Spinal cord (tissue), 10 donors: Measurements from ENCODE around the gene PLEKHM2. TPM values are rescaled to one million over a fixed set of nuclear protein-coding genes. Genes with fewer than 3 reads are reported as not detected.

Experiments used
- DNase-seq, 6 donors: peaks; one replicate each; pipeline versions ENCODE4 v3.0.0 to v3.0.0-alpha.2; 2013 to 2015; ENCODE audit warnings: low spot score in 6 of 6, low read depth in 4 of 6
- H3K27ac ChIP-seq: one replicate; pipeline ENCODE4 v1.5.1; 2013; ENCODE audit warnings: low read depth, low read length, control low read depth
- H3K27me3 ChIP-seq: one replicate; pipeline ENCODE4 v1.6.1; 2013; ENCODE audit warnings: low read length; ENCODE audit not compliant: control insufficient read depth, insufficient read depth
- H3K36me3 ChIP-seq: one replicate; pipeline ENCODE4 v1.6.1; 2013; ENCODE audit warnings: low read length; ENCODE audit not compliant: control insufficient read depth, insufficient read depth
- H3K4me1 ChIP-seq: one replicate; pipeline ENCODE4 v1.6.1; 2013; ENCODE audit warnings: low read length; ENCODE audit not compliant: control insufficient read depth, insufficient read depth
- H3K4me3 ChIP-seq: one replicate; pipeline ENCODE4 v1.5.1; 2013; ENCODE audit warnings: low read depth, low read length, control low read depth
- H3K9me3 ChIP-seq: one replicate; pipeline ENCODE4 v1.6.1; 2013; ENCODE audit warnings: low read length; ENCODE audit not compliant: control insufficient read depth, insufficient read depth
- WGBS: methylation state at CpG from one replicate; pipeline ENCODE4 v1.1.5; 2013; ENCODE audit warnings: missing lambda C conversion rate; ENCODE audit not compliant: insufficient coverage; 5-methylcytosine and 5-hydroxymethylcytosine counted together
- polyA plus RNA-seq, 2 donors: library from polyadenylated mRNA; unstranded; fragments of 120-200 nt; gene quantifications; one replicate each; pipeline ENCODE4 v1.2.1, GENCODE V29; 2013; ENCODE audit not compliant: insufficient read length in 2 of 2
- total RNA-seq, 2 donors: library from RNA; depleted of rRNA in 1 of 2; stranded (reverse); fragments of 120-200 nt in 1 of 2; fragments of >200 nt in 1 of 2; gene quantifications; one replicate each; pipeline versions ENCODE4 v1.2.3 to v1.2.4, GENCODE V29; 2013 to 2014
- donor health status: healthy.

The PLEKHM2 gene
- total and polyA plus RNA-seq, 4 donors, result 27.5 to 66.8 (median 51.1) TPM

DNA sequence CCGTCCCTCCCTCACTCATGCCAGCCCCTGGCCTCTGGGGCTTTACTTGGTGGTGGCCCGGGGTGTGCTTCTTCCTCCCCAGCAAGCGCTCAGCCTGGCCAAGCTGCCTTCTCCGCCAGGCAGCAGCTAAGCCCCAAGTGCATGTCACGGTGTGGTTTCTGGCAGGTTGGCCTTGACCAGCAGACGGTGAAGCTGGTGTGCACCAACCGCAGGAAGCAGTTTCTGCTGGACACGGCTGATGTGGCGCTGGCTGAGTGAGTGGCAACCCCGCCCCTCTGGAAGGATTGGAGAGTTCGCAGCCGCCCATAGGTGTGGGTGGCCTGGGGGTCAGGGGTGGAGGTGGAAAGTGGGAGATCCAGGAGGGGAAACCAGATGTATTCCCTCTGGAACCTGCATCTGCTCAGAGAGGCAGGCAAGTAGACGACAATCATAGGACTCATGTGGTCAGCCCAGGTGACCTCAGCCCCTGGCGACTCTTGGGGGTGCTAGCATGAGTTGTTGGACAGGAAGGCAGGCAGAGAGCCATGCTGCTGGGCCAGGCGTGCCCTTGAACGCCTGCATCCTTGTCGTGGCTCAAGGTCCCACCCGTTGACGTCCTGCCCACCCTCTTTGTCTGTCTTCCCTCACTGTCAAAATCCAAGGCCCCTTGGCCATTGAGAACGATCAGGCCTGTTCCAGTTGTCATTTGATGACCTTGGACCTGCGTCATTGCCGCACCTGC, 45.0 kb downstream of the PLEKHM2 start:
- WGBS, result 93% methylated on average over 19 of the region's 22 CpGs
- no peak overlapping the region for H3K4me3 ChIP-seq
- H3K36me3 ChIP-seq, result peaks cover 100% of the 10 kb centered on the region
- H3K4me1 ChIP-seq, result no peaks in the 10 kb centered on the region
- no peak overlapping the region for H3K27ac ChIP-seq
- no peak for DNase-seq
- H3K9me3 ChIP-seq, result no peaks in the 10 kb centered on the region
- H3K27me3 ChIP-seq, result no peaks in the 10 kb centered on the region

DNA sequence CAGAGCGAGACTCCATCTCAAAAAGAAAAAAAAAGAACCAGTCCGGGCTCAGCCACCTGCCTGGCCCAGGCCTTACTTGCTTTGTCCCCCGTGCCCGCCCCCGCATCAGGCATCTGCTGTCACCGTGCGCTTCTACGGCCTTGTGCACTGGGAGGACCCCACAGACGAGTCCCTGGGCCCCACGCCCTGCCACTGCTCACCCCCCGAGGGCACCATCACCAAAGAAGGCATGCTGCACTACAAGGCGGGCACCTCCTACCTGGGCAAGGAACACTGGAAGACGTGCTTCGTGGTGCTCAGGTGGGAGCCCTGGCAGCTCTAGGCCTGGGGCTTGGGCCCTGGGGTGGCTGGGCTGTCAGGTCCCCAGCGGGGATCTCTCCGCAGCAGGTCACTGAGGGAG, 46.3 kb downstream of the PLEKHM2 start:
- DNase-seq, result no peak
- Histone ChIP-seq H3K9me3 (no peaks in the 10 kb centered on the region), H3K4me1 (no peaks in the 10 kb centered on the region), H3K27ac (no peak overlapping the region), H3K27me3 (no peaks in the 10 kb centered on the region), H3K36me3 (peaks cover 100% of the 10 kb centered on the region), H3K4me3 (no peak overlapping the region)
- 95% methylated on average over 16 of the region's 16 CpGs for WGBS

DNA sequence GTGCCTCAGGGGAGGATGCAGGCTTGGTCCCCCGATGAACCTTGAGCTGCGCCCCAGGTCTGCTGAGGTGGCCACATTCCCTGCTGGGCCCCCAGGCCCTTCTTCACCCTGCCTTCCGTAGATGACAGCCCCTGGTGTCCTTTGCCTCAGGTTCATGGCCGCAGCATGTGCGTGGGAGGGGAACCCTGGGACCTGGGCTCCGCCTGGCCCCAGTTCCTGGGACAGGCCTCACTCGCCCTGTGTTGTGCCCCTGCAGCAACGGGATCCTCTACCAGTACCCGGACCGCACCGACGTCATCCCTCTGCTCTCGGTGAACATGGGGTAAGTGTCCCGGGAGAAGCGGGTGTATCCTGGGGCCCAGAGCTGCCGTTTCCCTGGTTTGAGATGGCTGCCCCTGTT, 46.8 kb downstream of the PLEKHM2 start:
- Histone ChIP-seq H3K27ac (no peak overlapping the region), H3K4me3 (no peak overlapping the region), H3K4me1 (no peaks in the 10 kb centered on the region), H3K27me3 (no peaks in the 10 kb centered on the region), H3K9me3 (no peaks in the 10 kb centered on the region), H3K36me3 (peaks cover 99% of the 10 kb centered on the region)
- no peak for DNase-seq
- 95% methylated on average over 16 of the region's 16 CpGs for WGBS

DNA sequence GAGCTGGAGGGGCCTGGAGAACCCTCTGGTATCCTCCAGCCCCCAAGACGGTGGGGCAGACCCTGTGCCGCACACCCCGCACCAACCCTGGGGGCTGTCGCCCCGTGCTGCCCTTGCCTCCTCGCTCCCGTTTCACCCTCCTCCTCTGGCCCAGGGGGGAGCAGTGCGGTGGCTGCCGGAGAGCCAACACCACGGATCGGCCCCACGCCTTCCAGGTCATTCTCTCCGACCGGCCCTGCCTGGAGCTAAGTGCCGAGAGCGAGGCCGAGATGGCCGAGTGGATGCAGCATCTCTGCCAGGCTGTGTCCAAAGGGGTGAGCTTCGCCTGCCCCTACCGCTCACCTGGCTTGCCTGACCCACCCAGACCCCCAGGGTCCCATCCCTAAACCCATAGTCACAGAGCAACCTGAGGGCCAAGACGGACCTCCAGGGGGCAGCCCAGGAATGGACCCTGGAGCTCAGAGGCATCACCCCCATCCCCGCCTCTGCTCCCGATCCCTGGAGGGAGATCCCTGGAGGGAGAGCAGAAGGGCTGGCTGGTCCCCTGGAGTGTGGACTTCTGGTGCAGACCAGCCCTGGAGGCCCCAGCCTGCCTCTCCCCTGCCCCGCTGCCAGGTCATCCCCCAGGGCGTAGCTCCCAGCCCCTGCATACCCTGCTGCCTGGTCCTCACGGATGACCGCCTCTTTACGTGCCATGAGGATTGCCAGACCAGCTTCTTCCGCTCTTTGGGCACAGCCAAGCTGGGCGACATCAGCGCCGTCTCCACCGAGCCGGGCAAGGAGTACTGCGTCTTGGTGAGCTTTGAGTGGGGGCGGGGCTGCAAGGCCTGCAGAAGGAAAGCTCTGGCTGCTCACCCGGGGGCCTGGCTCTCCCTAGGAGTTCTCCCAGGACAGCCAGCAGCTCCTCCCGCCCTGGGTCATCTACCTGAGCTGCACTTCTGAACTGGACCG, 47.9 kb downstream of the PLEKHM2 start:
- Histone ChIP-seq H3K4me1 (no peaks in the 10 kb centered on the region), H3K4me3 (no peak overlapping the region), H3K27me3 (no peaks in the 10 kb centered on the region), H3K36me3 (peaks cover 99% of the 10 kb centered on the region), H3K9me3 (no peaks in the 10 kb centered on the region), H3K27ac (no peak overlapping the region)
- WGBS, result 94% methylated on average over 37 of the region's 39 CpGs
- DNase-seq, result no peak

DNA sequence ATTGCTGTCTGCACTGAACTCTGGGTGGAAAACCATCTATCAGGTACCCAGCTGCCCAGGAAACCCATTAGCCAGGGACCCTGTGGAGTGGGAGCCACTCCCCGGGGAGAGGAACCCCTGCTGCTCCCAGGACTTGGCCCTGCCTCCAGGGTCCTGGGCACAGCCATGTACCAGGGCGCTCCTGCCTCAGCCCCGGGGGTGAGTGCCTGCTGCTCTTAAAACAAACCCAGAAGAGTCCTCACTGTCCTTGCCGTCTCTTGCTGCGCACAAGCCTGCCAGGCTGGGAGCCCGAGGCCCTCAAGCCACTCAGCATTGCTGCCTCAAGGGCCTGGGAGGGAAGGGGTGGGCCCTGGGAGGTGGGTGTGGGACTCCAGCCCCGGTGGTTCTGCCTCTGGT, 48.6 kb downstream of the PLEKHM2 start:
- Histone ChIP-seq H3K36me3 (peaks cover 97% of the 10 kb centered on the region), H3K4me1 (no peaks in the 10 kb centered on the region), H3K4me3 (no peak overlapping the region), H3K9me3 (no peaks in the 10 kb centered on the region), H3K27me3 (no peaks in the 10 kb centered on the region), H3K27ac (no peak overlapping the region)
- DNase-seq, result no peak
- WGBS, result 88% methylated on average over 6 of the region's 7 CpGs

DNA sequence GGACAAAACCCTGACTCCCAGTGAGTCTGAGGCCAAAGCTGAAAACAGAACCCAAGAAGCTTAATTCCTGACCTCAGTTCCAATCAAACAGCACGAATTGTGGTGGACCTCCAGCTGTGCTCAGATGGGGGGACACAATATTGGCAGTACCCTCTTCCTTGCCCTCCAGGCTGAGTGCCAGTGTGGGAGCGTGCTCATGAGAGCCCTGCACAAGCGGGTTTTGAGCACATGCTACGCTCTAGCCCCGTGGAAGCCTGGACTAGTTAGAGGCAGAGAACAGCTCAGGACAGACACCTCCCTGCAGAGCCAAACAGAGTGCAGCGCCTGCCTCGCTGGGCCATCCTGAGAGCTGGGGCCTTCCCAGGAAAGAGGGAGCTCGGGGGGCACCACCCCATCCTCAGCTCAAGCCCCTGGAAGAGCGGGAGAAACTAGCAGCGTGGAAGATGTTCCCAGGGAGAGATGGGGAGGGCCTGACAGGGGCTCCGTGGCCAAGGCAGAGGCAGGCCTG, 49.2 kb downstream of the PLEKHM2 start:
- DNase-seq, result no peak
- H3K4me1 ChIP-seq, result no peaks in the 10 kb centered on the region

DNA sequence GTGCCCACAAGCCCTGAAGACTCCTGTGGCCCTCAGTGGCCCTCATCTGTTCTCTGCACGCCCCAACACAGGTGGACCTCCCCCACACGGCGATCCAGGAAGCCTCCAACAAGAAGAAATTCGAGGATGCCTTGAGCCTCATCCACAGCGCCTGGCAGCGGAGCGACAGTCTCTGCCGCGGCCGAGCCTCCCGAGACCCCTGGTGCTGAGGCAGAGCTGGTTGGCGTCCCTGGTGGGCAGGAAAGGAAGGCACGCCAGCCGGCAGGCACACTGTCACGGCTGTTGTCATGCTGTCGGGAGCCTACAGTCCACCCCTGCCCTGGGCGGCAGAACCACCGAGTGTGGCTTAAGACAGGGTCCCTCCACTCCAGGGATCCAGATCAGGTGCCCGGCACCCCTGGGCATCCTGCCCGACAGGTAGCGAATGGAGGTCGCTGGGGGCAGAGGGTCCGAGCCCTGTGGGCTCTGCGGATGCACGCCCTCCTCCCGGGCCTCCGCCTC, 49.7 kb downstream of the PLEKHM2 start:
- no peaks in the 10 kb centered on the region for H3K4me1 ChIP-seq
- no peak overlapping the region for H3K27ac ChIP-seq
- WGBS, result 85% methylated on average over 27 of the region's 27 CpGs
- no peaks in the 10 kb centered on the region for H3K27me3 ChIP-seq
- no peak for DNase-seq
- H3K36me3 ChIP-seq, result peaks cover 96% of the 10 kb centered on the region
- no peak overlapping the region for H3K4me3 ChIP-seq
- H3K9me3 ChIP-seq, result no peaks in the 10 kb centered on the region

More for the DNA sequence above, 49.2 kb downstream of the PLEKHM2 start:
- Histone ChIP-seq H3K27ac (no peak overlapping the region), H3K4me3 (no peak overlapping the region), H3K9me3 (no peaks in the 10 kb centered on the region), H3K27me3 (no peaks in the 10 kb centered on the region), H3K36me3 (peaks cover 97% of the 10 kb centered on the region)
- WGBS, result 72% methylated on average over 11 of the region's 11 CpGs

DNA sequence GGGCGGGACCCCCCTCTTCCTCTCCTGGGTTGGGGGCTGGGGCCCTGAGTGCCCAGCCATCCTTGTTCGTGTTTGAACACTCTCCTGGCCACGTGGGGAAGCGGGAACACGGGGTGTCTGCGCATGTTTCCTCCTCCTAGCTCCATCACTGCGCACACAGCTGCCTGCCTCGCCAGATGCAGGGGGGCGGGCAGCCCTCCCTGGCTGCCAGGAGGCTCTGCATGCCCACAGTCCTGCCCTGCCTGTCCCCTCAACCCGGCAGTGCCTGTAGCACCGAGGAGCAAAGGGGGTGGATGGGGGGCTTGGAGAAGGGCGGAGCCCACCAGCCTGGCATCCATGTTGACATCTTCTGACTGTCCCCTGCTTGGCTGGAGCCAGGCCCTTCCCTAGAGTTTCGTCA, 50.2 kb downstream of the PLEKHM2 start:
- Histone ChIP-seq H3K4me3 (no peak overlapping the region), H3K36me3 (peaks cover 96% of the 10 kb centered on the region), H3K4me1 (no peaks in the 10 kb centered on the region), H3K27me3 (no peaks in the 10 kb centered on the region), H3K27ac (no peak overlapping the region), H3K9me3 (no peaks in the 10 kb centered on the region)
- DNase-seq, result no peak
- WGBS, result 81% methylated on average over 8 of the region's 13 CpGs

DNA sequence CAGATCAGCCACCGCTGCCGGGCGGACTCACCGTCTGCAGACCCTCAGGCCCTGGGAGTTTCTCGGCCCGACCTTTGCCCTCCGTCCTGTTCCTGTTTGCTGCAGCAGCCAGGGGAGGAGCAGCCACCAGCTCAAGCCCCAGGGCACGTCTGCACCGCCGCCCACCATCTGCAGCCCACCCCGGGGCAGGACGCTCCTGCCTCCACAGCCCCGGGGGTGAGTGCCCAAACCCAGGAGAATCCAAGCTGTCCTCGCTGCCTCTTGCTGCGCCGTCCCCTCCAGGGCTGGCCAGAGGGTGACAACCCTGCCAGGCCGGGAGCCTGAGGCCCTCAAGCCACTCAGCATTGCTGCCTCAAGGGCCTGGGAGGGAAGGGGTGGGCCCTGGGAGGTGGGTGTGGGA, 50.8 kb downstream of the PLEKHM2 start:
- no peak overlapping the region for H3K27ac ChIP-seq
- WGBS, result 81% methylated on average over 17 of the region's 17 CpGs
- no peak for DNase-seq

More for the DNA sequence above, 50.8 kb downstream of the PLEKHM2 start:
- no peaks in the 10 kb centered on the region for H3K27me3 ChIP-seq
- no peak overlapping the region for H3K4me3 ChIP-seq
- H3K9me3 ChIP-seq, result no peaks in the 10 kb centered on the region
- no peaks in the 10 kb centered on the region for H3K4me1 ChIP-seq
- H3K36me3 ChIP-seq, result peaks cover 96% of the 10 kb centered on the region
